ENCODE results near the gene ZNF862.
"Not testable (repeated sequence)": the region's sequence is repeated elsewhere in the genome, so short reads cannot be mapped to it uniquely, and the experiment has no call there.

ZNF862 gene

GRCh38 chr7:149882248-149883047, 44.3 kb downstream of the ZNF862 start:
- DNase-seq: no peak

- DNase-seq: no peak
Observed at GRCh38 chr7:149883048-149883438, 44.9 kb downstream of the ZNF862 start.

GRCh38 chr7:149883452-149883861, 45.3 kb downstream of the ZNF862 start:
- DNase-seq: no peak

GRCh38 chr7:149884016-149884415, 45.8 kb downstream of the ZNF862 start:
- no peak for DNase-seq

GRCh38 chr7:149884541-149884940, 46.4 kb downstream of the ZNF862 start:
- no peak for DNase-seq

GRCh38 chr7:149885191-149886017, 47.2 kb downstream of the ZNF862 start:
- no peak for DNase-seq

GRCh38 chr7:149886018-149886415, 47.8 kb downstream of the ZNF862 start:
- DNase-seq: no peak

- DNase-seq: no peak
Observed at GRCh38 chr7:149887311-149887710, 49.1 kb downstream of the ZNF862 start.

GRCh38 chr7:149890715-149891114, 52.5 kb downstream of the ZNF862 start:
- not testable (repeated sequence) for DNase-seq

GRCh38 chr7:149894957-149895356, 56.8 kb downstream of the ZNF862 start:
- DNase-seq: not testable (repeated sequence)

GRCh38 chr7:149907776-149908376, 69.7 kb downstream of the ZNF862 start:
- not testable (repeated sequence) for DNase-seq

- DNase-seq: not testable (repeated sequence)
Observed at GRCh38 chr7:149910219-149910618, 72.0 kb downstream of the ZNF862 start.

- DNase-seq: not testable (repeated sequence)
Observed at GRCh38 chr7:149912126-149912525, 74.0 kb downstream of the ZNF862 start.
